Myometrial cell (primary cell): ENCODE data around the gene C11orf68. TPM values are rescaled to one million over a fixed set of nuclear protein-coding genes. Genes with fewer than 3 reads are reported as not detected.

Experiments used
- total RNA-seq: library from RNA; depleted of rRNA; stranded (reverse); fragments of >200 nt; gene quantifications from 2 replicates; pipeline ENCODE4 v1.2.3, GENCODE V29; 2015

Gene C11orf68
- 13.5 and 24.5 TPM in 2 replicates for total RNA-seq

DNA sequence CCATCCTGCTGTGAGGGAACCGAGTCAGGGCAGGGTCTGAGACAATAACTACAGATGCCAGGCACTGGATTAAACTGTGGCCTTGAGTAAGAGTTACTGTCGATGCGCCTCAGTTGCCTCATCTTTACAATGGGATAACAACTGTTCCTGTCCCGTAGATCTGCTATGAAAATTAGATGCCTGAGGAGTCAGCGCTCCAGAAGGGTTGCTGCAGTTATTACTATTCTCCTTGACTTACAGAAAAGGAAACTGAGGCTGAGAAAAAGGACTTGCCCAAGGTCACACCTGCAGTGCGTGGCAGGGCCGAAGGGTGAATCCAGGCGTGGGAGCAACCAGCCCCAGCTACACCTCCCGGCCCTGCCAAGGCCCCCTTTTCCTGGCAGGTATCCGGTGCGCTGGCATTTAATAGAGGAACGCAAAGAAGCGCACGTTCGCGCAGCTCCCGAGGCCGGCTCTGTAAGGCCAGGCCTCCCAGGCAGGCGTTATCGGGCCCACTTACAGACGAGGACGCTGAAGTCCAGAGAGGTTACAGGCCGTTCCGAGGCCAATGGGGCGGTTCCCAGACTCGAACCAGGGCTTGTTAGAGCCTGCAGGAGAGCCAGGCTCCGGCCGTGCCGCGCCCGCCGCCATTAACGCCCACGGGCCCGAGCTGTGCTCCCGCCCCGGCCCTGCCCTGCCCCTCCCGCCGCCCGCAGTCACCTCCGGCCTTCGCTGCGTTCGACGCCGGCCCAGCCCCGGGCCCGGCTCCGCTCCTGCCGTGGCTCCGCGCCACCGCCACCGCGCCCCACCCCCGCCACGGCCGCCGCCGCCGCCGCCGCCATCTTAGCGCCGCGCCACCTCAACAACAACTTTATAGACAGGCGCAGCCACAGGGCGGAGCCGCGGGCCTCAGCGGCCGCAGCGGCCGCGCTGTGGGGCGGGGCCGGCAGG is at the start of gene C11orf68:
TSS of gene C11orf68 (minus strand) at position 852 of the 930 bp plus-strand sequence. CDS start at position 821, 31 bp downstream.

DNA sequence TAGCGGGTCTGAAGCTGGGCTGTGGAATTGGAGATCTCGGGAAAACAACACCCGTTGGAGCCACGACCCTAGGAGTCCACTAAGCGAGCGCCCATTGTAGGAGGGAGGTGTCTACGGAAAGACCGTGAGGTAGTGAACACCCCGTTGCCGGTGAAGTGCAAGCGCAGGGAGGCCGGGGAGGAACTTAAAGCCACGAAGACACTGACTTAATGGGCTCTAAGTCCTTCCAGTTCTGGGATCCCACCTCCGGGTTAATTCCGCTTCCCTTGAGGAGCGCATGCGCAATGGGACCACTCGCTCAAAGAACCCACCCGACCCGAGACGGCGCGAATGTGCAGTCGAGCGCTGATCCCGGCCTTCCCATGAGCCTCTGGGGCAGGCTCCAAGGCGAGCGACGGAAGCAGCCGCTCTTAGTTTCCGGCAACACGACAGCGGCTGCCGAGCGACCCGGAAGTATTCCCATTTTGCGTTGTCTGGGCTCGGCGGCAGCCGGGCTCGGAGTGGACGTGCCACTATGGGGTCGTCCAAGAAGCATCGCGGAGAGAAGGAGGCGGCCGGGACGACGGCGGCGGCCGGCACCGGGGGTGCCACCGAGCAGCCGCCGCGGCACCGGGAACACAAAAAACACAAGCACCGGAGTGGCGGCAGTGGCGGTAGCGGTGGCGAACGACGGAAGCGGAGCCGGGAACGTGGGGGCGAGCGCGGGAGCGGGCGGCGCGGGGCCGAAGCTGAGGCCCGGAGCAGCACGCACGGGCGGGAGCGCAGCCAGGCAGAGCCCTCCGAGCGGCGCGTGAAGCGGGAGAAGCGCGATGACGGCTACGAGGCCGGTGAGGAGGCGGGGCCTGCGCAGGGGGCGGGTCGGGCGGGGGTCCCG is 42.6 kb upstream of the C11orf68 start, which contains the start of gene SART1:
TSS of gene SART1 (plus strand) at position 468 of the 874 bp plus-strand sequence. CDS start at position 515, 47 bp downstream.

DNA sequence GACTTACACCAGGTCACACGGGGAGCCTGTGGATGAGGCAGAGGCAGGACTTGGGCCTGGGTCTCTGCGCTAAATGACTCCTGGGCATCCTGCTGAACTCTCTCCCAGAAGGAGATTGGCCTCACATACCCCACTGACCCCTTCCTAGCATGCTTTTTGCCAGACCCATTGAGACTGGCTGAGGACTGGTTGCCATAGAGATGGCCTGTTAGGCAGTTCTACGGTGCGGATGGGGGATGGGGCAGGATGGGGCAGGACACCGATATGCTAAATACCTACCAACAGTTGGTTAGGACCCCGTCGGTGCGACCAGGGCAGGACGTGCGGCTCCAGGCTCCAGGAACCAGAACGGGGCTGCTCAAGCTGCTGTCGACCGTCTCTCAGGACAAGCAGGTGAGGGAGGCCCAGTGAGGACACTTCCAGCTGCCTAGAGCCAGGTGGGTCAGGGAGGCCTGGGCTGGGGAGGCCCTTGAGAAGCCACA is 26.6 kb upstream of the C11orf68 start, which contains the start of gene TSGA10IP:
TSS of gene TSGA10IP (plus strand) at position 51 of the 482 bp plus-strand sequence. CDS start at position 247, 196 bp downstream.

DNA sequence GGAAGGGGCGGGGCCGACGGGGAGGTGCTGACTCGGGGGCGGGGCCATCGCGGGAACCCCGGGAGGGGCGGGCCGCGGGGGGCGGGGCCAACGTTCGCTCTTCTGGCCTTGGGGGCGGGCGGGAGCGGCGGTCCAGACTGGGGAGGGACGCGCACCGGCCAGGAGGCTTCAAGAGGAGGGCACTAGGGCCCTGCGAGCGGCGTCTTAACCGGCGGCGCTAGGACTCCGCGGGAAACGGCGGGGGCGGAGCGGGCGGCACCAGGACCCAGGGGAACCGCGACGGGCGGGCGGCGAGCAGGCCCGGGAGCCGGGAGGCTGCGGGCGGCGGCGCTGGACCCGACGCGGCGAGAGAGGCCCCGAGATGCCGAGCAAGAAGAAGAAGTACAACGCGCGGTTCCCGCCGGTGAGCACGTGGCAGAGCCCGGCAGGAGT is 295 bp upstream of the C11orf68 start, which contains the start of gene DRAP1:
TSS of gene DRAP1 (plus strand) at position 286 of the 432 bp plus-strand sequence. CDS start at position 362, 76 bp downstream.

DNA sequence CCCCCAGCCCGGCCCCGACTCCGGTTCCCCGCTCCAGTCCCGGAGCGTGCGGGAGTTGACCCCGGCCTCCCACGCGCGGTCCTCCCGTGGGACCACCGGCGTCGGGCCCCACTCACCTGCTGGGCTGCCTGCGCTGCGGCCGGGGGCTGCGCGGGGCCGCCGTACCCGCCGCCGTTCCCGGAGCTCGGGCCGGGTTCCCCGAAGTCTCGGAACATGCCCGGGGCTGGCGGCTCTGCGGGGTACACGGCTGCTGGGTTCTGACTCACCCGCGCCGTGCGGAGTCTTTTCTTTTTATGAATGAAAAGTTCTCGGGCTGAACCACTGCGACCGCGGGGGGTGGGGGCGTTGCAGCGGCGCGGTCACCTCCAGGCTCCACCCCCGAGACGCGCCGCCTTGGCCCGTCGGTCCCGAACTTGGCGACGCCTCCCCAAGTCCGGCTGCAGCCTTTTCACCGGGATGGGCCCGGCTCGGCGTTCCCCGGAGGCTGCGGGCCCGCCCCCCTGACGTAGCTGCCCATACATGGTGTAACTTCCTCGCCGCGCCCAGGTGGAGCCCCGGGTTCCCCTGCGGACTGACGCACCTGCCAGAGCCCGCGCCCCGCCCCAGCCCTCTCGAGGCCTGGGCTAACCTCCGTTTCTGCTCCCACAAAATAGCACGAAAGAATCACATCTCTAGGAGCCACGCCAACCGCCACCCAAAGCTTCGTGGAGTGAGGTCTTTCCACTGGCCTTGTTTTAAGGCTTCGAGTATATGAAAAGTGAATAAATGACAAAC is 18.6 kb downstream of the C11orf68 start, which contains the start of gene FOSL1:
TSS of gene FOSL1 (minus strand) at position 264 of the 774 bp plus-strand sequence. CDS start at position 215, 49 bp downstream.

DNA sequence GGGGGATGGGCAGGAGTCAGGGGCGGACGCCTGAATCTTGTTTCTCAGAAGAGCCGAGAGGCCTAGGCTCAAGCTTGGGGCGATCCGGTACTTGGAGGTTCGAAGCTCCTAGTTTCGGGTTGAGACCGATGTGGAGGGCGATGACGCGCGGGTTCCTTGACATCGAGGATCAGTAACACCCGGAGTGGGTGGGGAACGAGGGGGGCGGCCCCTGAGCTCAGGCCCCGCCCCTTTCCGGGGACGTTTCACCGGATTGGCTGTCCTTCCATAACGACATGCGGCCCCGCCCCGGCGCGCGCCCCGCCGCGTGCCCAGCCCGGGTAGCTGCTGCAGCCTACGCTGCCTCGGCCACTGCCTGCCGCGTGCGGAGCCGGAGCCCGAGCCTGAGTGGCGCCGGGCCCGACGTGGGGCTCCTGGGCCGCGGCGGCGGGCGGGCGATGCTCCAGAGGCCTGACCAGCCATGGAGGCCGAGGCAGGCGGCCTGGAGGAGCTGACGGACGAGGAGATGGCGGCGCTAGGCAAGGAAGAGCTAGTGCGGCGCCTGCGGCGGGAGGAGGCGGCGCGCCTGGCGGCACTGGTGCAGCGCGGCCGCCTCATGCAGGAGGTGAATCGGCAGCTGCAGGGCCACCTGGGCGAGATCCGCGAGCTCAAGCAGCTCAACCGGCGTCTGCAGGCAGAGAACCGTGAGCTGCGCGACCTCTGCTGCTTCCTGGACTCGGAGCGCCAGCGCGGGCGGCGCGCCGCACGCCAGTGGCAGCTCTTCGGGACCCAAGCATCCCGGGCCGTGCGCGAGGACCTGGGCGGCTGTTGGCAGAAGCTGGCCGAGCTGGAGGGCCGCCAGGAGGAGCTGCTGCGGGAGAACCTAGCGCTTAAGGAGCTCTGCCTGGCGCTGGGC is 28.3 kb downstream of the C11orf68 start, which contains the start of gene CCDC85B:
TSS of gene CCDC85B (plus strand) at position 350 of the 895 bp plus-strand sequence. CDS start at position 461, 111 bp downstream.

DNA sequence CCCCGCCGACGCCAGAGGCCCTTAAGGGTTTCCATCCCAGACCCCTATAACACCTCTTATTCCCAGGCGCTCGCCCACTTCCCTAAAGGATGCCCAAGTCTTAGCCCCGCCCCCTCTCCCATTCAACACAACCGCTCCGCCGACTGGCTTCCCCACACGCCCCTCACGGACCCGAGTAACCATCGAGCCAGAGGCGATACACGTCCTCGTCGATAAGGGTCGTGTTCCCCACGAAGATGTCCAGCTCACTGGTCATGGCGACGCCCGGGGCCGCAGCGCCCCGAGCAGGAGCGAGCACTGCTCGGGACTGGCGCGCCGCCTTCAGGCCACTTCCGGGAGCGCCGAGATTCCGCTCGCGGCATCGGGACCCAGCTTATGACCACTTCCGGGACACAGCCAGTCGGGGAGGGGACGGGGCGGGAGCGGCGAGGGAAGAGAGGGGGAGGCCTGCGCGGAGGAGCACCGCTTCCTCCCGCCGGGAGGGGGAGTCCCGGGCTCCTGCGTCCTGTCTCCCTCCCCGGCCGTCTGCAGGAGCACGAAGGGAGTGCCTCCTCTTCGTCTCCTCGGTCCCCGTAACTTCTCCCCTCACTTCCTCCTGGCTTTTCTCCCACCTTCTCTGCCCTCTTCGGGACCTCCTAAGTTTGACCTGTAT is 30.6 kb downstream of the C11orf68 start, which contains the start of gene FIBP:
TSS of gene FIBP (minus strand) at position 309 of the 652 bp plus-strand sequence. CDS start at position 256, 53 bp downstream.

DNA sequence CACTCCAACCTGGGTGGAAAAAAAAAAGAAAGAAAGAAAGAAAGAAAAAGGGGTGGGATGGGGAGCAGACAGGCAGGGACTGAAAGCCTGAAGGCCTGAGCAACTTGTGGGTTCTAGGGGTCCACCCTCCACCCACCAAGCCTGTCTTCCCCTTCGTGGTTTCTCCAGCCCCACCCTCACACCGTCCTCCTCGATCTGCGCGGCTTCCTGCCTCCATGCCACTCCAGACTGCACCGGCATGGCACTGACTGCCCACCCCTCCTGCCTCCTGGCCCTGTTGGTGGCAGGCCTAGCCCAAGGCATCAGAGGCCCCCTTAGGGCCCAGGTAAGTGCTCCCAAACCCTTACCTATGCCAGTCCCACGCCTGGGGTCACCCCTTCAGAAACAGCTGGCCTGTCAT is 39.2 kb downstream of the C11orf68 start, which contains the start of gene CTSW:
TSS of gene CTSW (plus strand) at position 221 of the 400 bp plus-strand sequence. CDS start at position 239, 18 bp downstream.

DNA sequence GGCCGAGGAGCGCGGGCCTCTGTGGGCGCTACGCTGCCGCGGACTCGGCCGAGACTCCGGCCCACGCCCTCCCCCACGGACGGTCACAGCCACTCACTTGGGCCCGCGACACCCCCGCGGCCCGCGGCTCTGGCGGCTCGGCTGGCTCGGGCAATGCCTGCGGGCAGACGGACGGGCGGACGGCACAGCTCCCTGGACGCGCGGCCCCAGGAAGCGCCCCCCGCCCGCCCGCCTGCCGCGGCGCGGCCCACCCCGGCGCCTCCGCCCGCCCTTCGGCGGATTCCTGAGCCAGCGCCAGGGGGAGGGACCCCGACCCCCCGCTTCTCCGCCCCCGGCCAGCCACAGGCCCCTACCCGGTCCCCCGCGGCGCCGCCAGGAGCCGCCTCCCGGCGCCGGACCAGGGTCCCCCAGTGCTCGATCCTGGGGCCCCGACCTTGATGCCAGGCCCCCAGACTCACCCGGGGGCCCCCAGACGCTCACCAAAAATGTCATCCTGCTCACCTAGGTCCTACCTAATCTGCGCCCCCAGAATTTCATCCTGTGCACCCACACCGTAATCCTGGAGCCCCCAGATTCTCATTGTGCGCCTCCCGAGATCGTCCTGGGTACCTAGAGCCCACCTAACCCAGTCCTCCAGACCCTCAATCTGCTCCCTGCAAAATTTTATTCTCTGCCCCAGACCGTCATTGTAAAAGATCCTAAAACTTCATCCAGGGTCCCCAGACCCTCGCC is 46.1 kb downstream of the C11orf68 start, which contains the start of gene EFEMP2:
TSS of gene EFEMP2 (minus strand) at position 215 of the 732 bp plus-strand sequence. CDS start 446 bp downstream, outside the sequence.

Other genes with a start within 250 kb of the C11orf68 start
- gene KAT5, start 206.8 kb downstream of the C11orf68 start, total RNA-seq: 27.1 and 34.3 TPM in 2 replicates
- 81.2 and 103 TPM in 2 replicates for gene RNASEH2C, start 198.3 kb downstream of the C11orf68 start, total RNA-seq
- 6.2 and 8.9 TPM in 2 replicates for gene AP5B1, start 138.1 kb downstream of the C11orf68 start, total RNA-seq
- not detected in 2 replicates for gene OVOL1, start 132.0 kb downstream of the C11orf68 start, total RNA-seq
- 0.58 and 1.1 TPM in 2 replicates for gene SNX32, start 85.1 kb downstream of the C11orf68 start, total RNA-seq
- 1,937 and 2,041 TPM in 2 replicates for gene CFL1, start 60.9 kb downstream of the C11orf68 start, total RNA-seq
- 30.7 and 40.1 TPM in 2 replicates for gene MUS81, start 58.6 kb downstream of the C11orf68 start, total RNA-seq
- gene EFEMP2, start 46.3 kb downstream of the C11orf68 start, total RNA-seq: 140 and 198 TPM in 2 replicates
- 0.71 TPM in 1 of 2 replicates, not detected in the other for gene CTSW, start 39.2 kb downstream of the C11orf68 start, total RNA-seq
- 170 and 250 TPM in 2 replicates for gene FIBP, start 30.6 kb downstream of the C11orf68 start, total RNA-seq
- 117 and 142 TPM in 2 replicates for gene CCDC85B, start 28.4 kb downstream of the C11orf68 start, total RNA-seq
- gene FOSL1, start 18.7 kb downstream of the C11orf68 start, total RNA-seq: 31.4 and 37.2 TPM in 2 replicates
- 405 and 416 TPM in 2 replicates for gene DRAP1, start 364 bp upstream of the C11orf68 start, total RNA-seq
- not detected in 2 replicates for gene TSGA10IP, start 26.4 kb upstream of the C11orf68 start, total RNA-seq
- gene SART1, start 42.7 kb upstream of the C11orf68 start, total RNA-seq: 27.4 and 31.2 TPM in 2 replicates
- gene EIF1AD, start 83.1 kb upstream of the C11orf68 start, total RNA-seq: 26.8 and 39.3 TPM in 2 replicates
- gene BANF1, start 83.4 kb upstream of the C11orf68 start, total RNA-seq: 111 and 138 TPM in 2 replicates
- not detected in 2 replicates for gene CST6, start 92.9 kb upstream of the C11orf68 start, total RNA-seq
- 0.35 and 0.58 TPM in 2 replicates for gene CATSPER1, start 107.4 kb upstream of the C11orf68 start, total RNA-seq
- gene GAL3ST3, start 130.1 kb upstream of the C11orf68 start, total RNA-seq: not detected in 2 replicates
- gene SF3B2, start 133.3 kb upstream of the C11orf68 start, total RNA-seq: 182 and 206 TPM in 2 replicates
- 20.8 and 22.9 TPM in 2 replicates for gene PACS1, start 151.2 kb upstream of the C11orf68 start, total RNA-seq